Endodermal cell (in vitro differentiated cells): ENCODE results near the gene SPAG6. TPM values are rescaled to one million over a fixed set of nuclear protein-coding genes. Genes with fewer than 3 reads are reported as not detected.

Source experiments
- DNase-seq: peaks from one replicate; pipeline ENCODE4 v3.0.0-alpha.2; 2017
- H3K27ac ChIP-seq: 2 replicates; pipeline ENCODE4 v1.5.1; 2013; ENCODE audit warnings: mild to moderate bottlenecking, low read depth, low read length, moderate library complexity
- H3K27me3 ChIP-seq: 2 replicates; pipeline ENCODE4 v1.6.1; 2013; ENCODE audit warnings: mild to moderate bottlenecking, low read length, moderate library complexity; ENCODE audit not compliant: insufficient read depth, control insufficient read depth, poor library complexity, severe bottlenecking
- H3K36me3 ChIP-seq: 2 replicates; pipeline ENCODE4 v1.7.0; 2013; ENCODE audit warnings: mild to moderate bottlenecking, low read length, moderate library complexity; ENCODE audit not compliant: control insufficient read depth, insufficient read depth
- H3K4me1 ChIP-seq: one replicate; pipeline ENCODE4 v1.7.0; 2013; ENCODE audit warnings: low read length; ENCODE audit not compliant: control insufficient read depth, insufficient read depth
- H3K4me3 ChIP-seq: 2 replicates; pipeline ENCODE4 v1.5.1; 2013; ENCODE audit warnings: mild to moderate bottlenecking, low read length, moderate library complexity
- H3K9ac ChIP-seq: 2 replicates; pipeline ENCODE4 v1.6.1; 2013; ENCODE audit warnings: mild to moderate bottlenecking, low read length, moderate library complexity; ENCODE audit not compliant: poor library complexity, severe bottlenecking; ENCODE audit errors: extremely low read depth
- H3K9me3 ChIP-seq: 2 replicates; pipeline ENCODE4 v1.6.1; 2013; ENCODE audit warnings: mild to moderate bottlenecking, low read length, moderate library complexity; ENCODE audit not compliant: control insufficient read depth
- H3K27ac Mint-ChIP-seq: 2 replicates; pipeline ENCODE4 v1.8.0; 2020; ENCODE audit warnings: mixed read lengths
- H3K27me3 Mint-ChIP-seq: 2 replicates; pipeline ENCODE4 v1.8.0; 2021; ENCODE audit warnings: mild to moderate bottlenecking, mixed read lengths; ENCODE audit not compliant: insufficient read depth
- H3K36me3 Mint-ChIP-seq: 2 replicates; pipeline ENCODE4 v1.8.0; 2020; ENCODE audit warnings: low read depth, mixed read lengths
- H3K4me1 Mint-ChIP-seq: 2 replicates; pipeline ENCODE4 v1.8.0; 2020; ENCODE audit warnings: mixed read lengths
- H3K4me3 Mint-ChIP-seq: 2 replicates; pipeline ENCODE4 v1.8.0; 2020; ENCODE audit warnings: mild to moderate bottlenecking, moderate library complexity, mixed read lengths
- H3K9me3 Mint-ChIP-seq: 2 replicates; pipeline ENCODE4 v1.8.0; 2020; ENCODE audit warnings: mild to moderate bottlenecking, mixed read lengths
- CTCF ChIP-seq: fragments of 200-600 bp; sonication (generic); conservative IDR thresholded peaks from 2 replicates; pipeline ENCODE4 v1.5.0; 2021; ENCODE audit warnings: antibody characterized with exemption, mild to moderate bottlenecking
- WGBS, 2 experiments: methylation state at CpG; one replicate each; pipeline versions ENCODE4 v1.1.5 to v1.1.7; 2013; ENCODE audit warnings: missing lambda C conversion rate in 2 of 2, mixed read lengths in 1 of 2; ENCODE audit not compliant: insufficient coverage in 1 of 2, insufficient read length in 1 of 2; 5-methylcytosine and 5-hydroxymethylcytosine counted together
- total RNA-seq, 2 donors: library from RNA; stranded (reverse); fragmentation: NEBNext Ultra II Directional in 1 of 2; extraction: Animal tissue kit (Norgen Biotek cat#: 25700) in 1 of 2; gene quantifications; 2 replicates in 1 of 2; 3 replicates in 1 of 2; pipeline ENCODE4 v1.2.1, GENCODE V29; 2021

Gene SPAG6
- total RNA-seq, 2 donors from 2014 or later, result 1.1 to 2.1 TPM

- Histone ChIP-seq H3K9me3 (no peaks in the 10 kb centered on the region), H3K27me3 (peaks cover 69% of the 10 kb centered on the region), H3K9ac (peak within 1 kb of the TSS; percentile 52), H3K4me3 (peak within 1 kb of the TSS; percentile 92), H3K4me1 (peaks cover 3% of the 10 kb centered on the region), H3K36me3 (no peaks in the 10 kb centered on the region), H3K27ac (peak within 1 kb of the TSS; percentile 69)
- H3K4me3 Mint-ChIP-seq, result peak within 1 kb of the TSS; percentile 74
- no peaks in the 10 kb centered on the region for H3K36me3 Mint-ChIP-seq
- H3K27ac Mint-ChIP-seq, result peak within 1 kb of the TSS; percentile 75
- peaks cover 15% of the 10 kb centered on the region for H3K4me1 Mint-ChIP-seq
- TF ChIP-seq CTCF, result no peak
- DNase-seq, result peak; percentile 91
- WGBS, 2 experiments, result 0 to 1% methylated on average over 17 to 63 of the region's 63 CpGs
- no peaks in the 10 kb centered on the region for H3K9me3 Mint-ChIP-seq
- peaks cover 79% of the 10 kb centered on the region for H3K27me3 Mint-ChIP-seq
These were observed 28.8 kb upstream of the SPAG6 start, which contains the start of gene COMMD3 for GRCh38 chr10:22316286-22317075. COMMD3 (plus strand) TSS chr10:22316388; CDS start chr10:22316418, 30 bp downstream.

- H3K9ac ChIP-seq, result peak overlapping the region; percentile 39
- TF ChIP-seq CTCF, result no peak
- H3K4me1 ChIP-seq, result peaks cover 3% of the 10 kb centered on the region
- peak overlapping the region; percentile 92 for H3K4me3 ChIP-seq
- H3K4me1 Mint-ChIP-seq, result peaks cover 15% of the 10 kb centered on the region
- no peak for DNase-seq
- no peaks in the 10 kb centered on the region for H3K9me3 ChIP-seq
- no peaks in the 10 kb centered on the region for H3K9me3 Mint-ChIP-seq
- no peaks in the 10 kb centered on the region for H3K36me3 ChIP-seq
- peaks cover 76% of the 10 kb centered on the region for H3K27me3 Mint-ChIP-seq
- WGBS, 2 experiments, result 4% methylated on average over 7 of the region's 9 CpGs; no CpG with 5 or more reads in 1 of the 2 experiments
- H3K27ac Mint-ChIP-seq, result peak overlapping the region; percentile 75
- H3K4me3 Mint-ChIP-seq, result peak overlapping the region; percentile 74
- H3K27ac ChIP-seq, result no peak overlapping the region
- no peaks in the 10 kb centered on the region for H3K36me3 Mint-ChIP-seq
- peaks cover 71% of the 10 kb centered on the region for H3K27me3 ChIP-seq
These were observed 28.3 kb upstream of the SPAG6 start for GRCh38 chr10:22317076-22317370.

GRCh38 chr10:22317771-22318565, 27.3 kb upstream of the SPAG6 start:
- H3K27me3 ChIP-seq, result peaks cover 78% of the 10 kb centered on the region
- 4 to 8% methylated on average over 3 of the region's 6 CpGs for WGBS, 2 experiments
- no peak for TF ChIP-seq CTCF
- Mint-ChIP-seq H3K27me3 (peaks cover 81% of the 10 kb centered on the region), H3K4me3 (no peak overlapping the region), H3K27ac (no peak overlapping the region), H3K4me1 (peaks cover 23% of the 10 kb centered on the region), H3K36me3 (no peaks in the 10 kb centered on the region), H3K9me3 (no peaks in the 10 kb centered on the region)
- no peak overlapping the region for H3K9ac ChIP-seq
- no peaks in the 10 kb centered on the region for H3K9me3 ChIP-seq
- peaks cover 3% of the 10 kb centered on the region for H3K4me1 ChIP-seq
- no peak overlapping the region for H3K4me3 ChIP-seq
- DNase-seq, result no peak
- no peak overlapping the region for H3K27ac ChIP-seq
- H3K36me3 ChIP-seq, result no peaks in the 10 kb centered on the region
